B cell (primary cell): Measurements from ENCODE around the gene RSL1D1. TPM values are rescaled to one million over a fixed set of nuclear protein-coding genes. Genes with fewer than 3 reads are reported as not detected.

ENCODE experiments used
- ATAC-seq: fragments of 200-7000 bp; cut with Tn5 transposase; one replicate; pipeline ENCODE4 v1.10.0; 2021; ENCODE audit warnings: low read depth, mild to moderate bottlenecking, moderate number of reproducible peaks, moderate library complexity
- CTCF ChIA-PET: fragments of 350-600 bp; sonication (Branson Sonifier 250); formaldehyde crosslinking; loops from one replicate; lab custom pipeline; 2021; ENCODE audit warnings: antibody characterized with exemption, inconsistent platforms; lab: Charles Lee
- POLR2A ChIA-PET: fragments of 350-600 bp; sonication (Branson Sonifier 250); formaldehyde crosslinking; loops from one replicate; lab custom pipeline; 2021; ENCODE audit warnings: antibody characterized with exemption; lab: Charles Lee
- DNase-seq: peaks from one replicate; pipeline ENCODE4 v3.0.0; 2013
- H2AFZ ChIP-seq: 2 replicates; pipeline ENCODE4 v1.6.1; 2012; ENCODE audit warnings: mild to moderate bottlenecking, low read depth, low read length; ENCODE audit not compliant: insufficient read depth, poor library complexity, severe bottlenecking
- H3K27ac ChIP-seq, 2 donors: 1 replicate in 1 of 2; 2 replicates in 1 of 2; pipeline ENCODE4 v1.5.1; 2012 to 2013; ENCODE audit warnings: low read length in 2 of 2, mild to moderate bottlenecking in 2 of 2, moderate library complexity in 1 of 2
- H3K27me3 ChIP-seq, 4 experiments: fragments of 200-600 bp in 1 of 4; sonication (generic) in 1 of 4; replicated peaks in 1 of 4; 1 replicate in 2 of 4; 2 replicates in 2 of 4; pipeline versions ENCODE4 v1.6.1 to v1.7.0; 2013 to 2016; ENCODE audit warnings: low read length in 3 of 4, mild to moderate bottlenecking in 2 of 4, mixed read lengths in 1 of 4, moderate library complexity in 1 of 4; ENCODE audit not compliant: insufficient read depth in 4 of 4, control insufficient read depth in 3 of 4; ENCODE audit errors: control extremely low read depth in 1 of 4
- H3K36me3 ChIP-seq, 2 experiments: replicated peaks in 1 of 2; 1 replicate in 1 of 2; 2 replicates in 1 of 2; pipeline versions ENCODE4 v1.6.1 to v1.7.1; 2013; ENCODE audit warnings: low read length in 1 of 2; ENCODE audit not compliant: insufficient read depth in 2 of 2, control insufficient read depth in 1 of 2; ENCODE audit errors: control extremely low read depth in 1 of 2, extremely low read depth in 1 of 2
- H3K4me1 ChIP-seq, 2 donors: fragments of 200-600 bp in 1 of 2; sonication (generic) in 1 of 2; 1 replicate in 1 of 2; 2 replicates in 1 of 2; pipeline versions ENCODE4 v1.5.1 to v1.6.1; 2013 to 2017; ENCODE audit warnings: low read length in 2 of 2; ENCODE audit not compliant: control insufficient read depth in 2 of 2, insufficient read depth in 2 of 2
- H3K4me2 ChIP-seq: replicated peaks from 2 replicates; pipeline ENCODE3; 2012; ENCODE audit warnings: mild to moderate bottlenecking, low read depth, low read length; ENCODE audit not compliant: poor library complexity, severe bottlenecking
- H3K4me3 ChIP-seq, 5 experiments: fragments of 200-600 bp in 1 of 5; sonication (generic) in 1 of 5; 1 replicate in 3 of 5; 2 replicates in 2 of 5; pipeline versions ENCODE4 v1.5.1 to v1.7.0; 2011 to 2016; ENCODE audit warnings: low read length in 4 of 5, mild to moderate bottlenecking in 4 of 5, low read depth in 2 of 5, control low read depth in 1 of 5, moderate library complexity in 1 of 5; ENCODE audit not compliant: insufficient read depth in 1 of 5; ENCODE audit errors: control extremely low read depth in 1 of 5, extremely low read depth in 1 of 5
- H3K79me2 ChIP-seq: fragments of 200-600 bp; sonication (generic); one replicate; pipeline ENCODE4 v1.6.0; 2016; ENCODE audit warnings: low read length; ENCODE audit not compliant: control insufficient read depth, insufficient read depth
- H3K9ac ChIP-seq: fragments of 200-600 bp; sonication (generic); 2 replicates; pipeline ENCODE4 v1.6.1; 2017; ENCODE audit warnings: mild to moderate bottlenecking, low read length, moderate library complexity
- H3K9me3 ChIP-seq, 3 donors: one replicate each; pipeline versions ENCODE4 v1.6.1 to v1.7.1; 2013; ENCODE audit warnings: low read length in 2 of 3; ENCODE audit not compliant: control insufficient read depth in 2 of 3, insufficient read depth in 1 of 3; ENCODE audit errors: control extremely low read depth in 1 of 3
- H4K20me1 ChIP-seq: 2 replicates; pipeline ENCODE4 v1.6.0; 2012; ENCODE audit warnings: mild to moderate bottlenecking, low read length; ENCODE audit not compliant: insufficient read depth, control insufficient read depth, poor library complexity, severe bottlenecking
- H3K27ac Mint-ChIP-seq: one replicate; pipeline ENCODE4 v1.8.0; 2021; ENCODE audit warnings: mixed read lengths
- H3K27me3 Mint-ChIP-seq: one replicate; pipeline ENCODE4 v1.8.0; 2021; ENCODE audit warnings: mixed read lengths
- H3K4me1 Mint-ChIP-seq: one replicate; pipeline ENCODE4 v1.8.0; 2021; ENCODE audit warnings: mixed read lengths
- H3K4me3 Mint-ChIP-seq: one replicate; pipeline ENCODE4 v1.8.0; 2021; ENCODE audit warnings: mixed read lengths
- H3K9me3 Mint-ChIP-seq: one replicate; pipeline ENCODE4 v1.8.0; 2022; ENCODE audit warnings: mixed read lengths; ENCODE audit not compliant: insufficient read depth
- EZH2 ChIP-seq: IDR thresholded peaks from 2 replicates; pipeline ENCODE4 v1.6.1; 2012; ENCODE audit warnings: borderline replicate concordance, low read depth, mild to moderate bottlenecking, moderate library complexity, low read length; ENCODE audit not compliant: insufficient read depth, poor library complexity, severe bottlenecking
- WGBS: methylation state at CpG from one replicate; pipeline ENCODE4 v1.1.5; 2013; ENCODE audit warnings: missing lambda C conversion rate; ENCODE audit not compliant: insufficient coverage; 5-methylcytosine and 5-hydroxymethylcytosine counted together
- intact Hi-C: fragments of 100-400 bp; cut with micrococcal nuclease; formaldehyde crosslinking; loops from one replicate; pipeline ENCODE4 v1.10.0; 2022
- polyA plus RNA-seq: library from polyadenylated mRNA; depleted of rRNA; stranded (reverse); fragments of >200 nt; gene quantifications from 2 replicates; pipeline ENCODE4 v1.2.3, GENCODE V29; 2012
- total RNA-seq, 2 donors: library from RNA; stranded (reverse); fragments of 120-200 nt in 1 of 2; gene quantifications; 1 replicate in 1 of 2; 2 replicates in 1 of 2; pipeline versions ENCODE4 v1.2.3 to v1.2.4, GENCODE V29; 2013 to 2022
- TF ChIP-seq, protein P1 (sequence below): fragments of 200-600 bp; IDR thresholded peaks from one replicate; pipeline ENCODE4 v1.8.0; 2022; ENCODE audit warnings: antibody characterized with exemption, mild to moderate bottlenecking

Gene RSL1D1
- total and polyA plus RNA-seq, 2 donors (not counting 1 experiment from before 2014, with no cell fraction given): 21.1 to 167 TPM

DNA sequence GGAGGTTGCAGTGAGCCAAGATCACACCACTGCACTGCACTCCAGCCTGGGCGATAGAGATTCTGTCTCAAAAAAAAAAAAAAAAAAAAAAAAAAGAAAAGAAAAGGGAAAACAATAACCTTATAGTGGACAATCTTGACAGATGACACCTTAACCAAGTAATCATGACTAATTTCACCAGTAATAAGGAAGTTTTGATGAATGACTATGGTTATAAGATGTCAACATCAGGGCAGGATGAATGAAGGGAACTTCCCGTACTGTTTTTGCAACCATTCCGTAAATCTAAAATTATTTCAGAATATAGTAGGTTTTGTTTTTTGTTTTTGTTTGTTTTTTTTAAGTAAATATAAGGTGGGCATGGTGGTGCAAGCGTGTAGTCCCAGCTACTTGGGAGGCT is 41.4 kb upstream of the RSL1D1 start:
- ATAC-seq (no peak), DNase-seq (no peak)
- Histone ChIP-seq H4K20me1 (no peaks in the 10 kb centered on the region), H3K27me3 (no peaks in the 10 kb centered on the region), H3K9me3 (no peaks in the 10 kb centered on the region), H2AFZ (no peak overlapping the region), H3K4me1 (no peaks in the 10 kb centered on the region), H3K36me3 (peaks cover 4 to 44% of the 10 kb centered on the region in 2 experiments), H3K79me2 (peaks cover 14% of the 10 kb centered on the region), H3K4me2 (no peak overlapping the region), H3K4me3 (no peak overlapping the region), H3K9ac (no peak overlapping the region), H3K27ac (no peak overlapping the region)
- no CpG with 5 or more reads among the region's 4 CpGs for WGBS
- TF ChIP-seq, protein P1, sequence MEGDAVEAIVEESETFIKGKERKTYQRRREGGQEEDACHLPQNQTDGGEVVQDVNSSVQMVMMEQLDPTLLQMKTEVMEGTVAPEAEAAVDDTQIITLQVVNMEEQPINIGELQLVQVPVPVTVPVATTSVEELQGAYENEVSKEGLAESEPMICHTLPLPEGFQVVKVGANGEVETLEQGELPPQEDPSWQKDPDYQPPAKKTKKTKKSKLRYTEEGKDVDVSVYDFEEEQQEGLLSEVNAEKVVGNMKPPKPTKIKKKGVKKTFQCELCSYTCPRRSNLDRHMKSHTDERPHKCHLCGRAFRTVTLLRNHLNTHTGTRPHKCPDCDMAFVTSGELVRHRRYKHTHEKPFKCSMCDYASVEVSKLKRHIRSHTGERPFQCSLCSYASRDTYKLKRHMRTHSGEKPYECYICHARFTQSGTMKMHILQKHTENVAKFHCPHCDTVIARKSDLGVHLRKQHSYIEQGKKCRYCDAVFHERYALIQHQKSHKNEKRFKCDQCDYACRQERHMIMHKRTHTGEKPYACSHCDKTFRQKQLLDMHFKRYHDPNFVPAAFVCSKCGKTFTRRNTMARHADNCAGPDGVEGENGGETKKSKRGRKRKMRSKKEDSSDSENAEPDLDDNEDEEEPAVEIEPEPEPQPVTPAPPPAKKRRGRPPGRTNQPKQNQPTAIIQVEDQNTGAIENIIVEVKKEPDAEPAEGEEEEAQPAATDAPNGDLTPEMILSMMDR: no peak
- TF ChIP-seq EZH2: no peak
- ChIA-PET CTCF (no interaction called here), POLR2A (no interaction called here)
- Mint-ChIP-seq H3K9me3 (no peaks in the 10 kb centered on the region), H3K27ac (no peak overlapping the region), H3K4me3 (no peak overlapping the region), H3K4me1 (peaks cover under 1% of the 10 kb centered on the region), H3K27me3 (no peaks in the 10 kb centered on the region)
- intact Hi-C loops: no loop called here

DNA sequence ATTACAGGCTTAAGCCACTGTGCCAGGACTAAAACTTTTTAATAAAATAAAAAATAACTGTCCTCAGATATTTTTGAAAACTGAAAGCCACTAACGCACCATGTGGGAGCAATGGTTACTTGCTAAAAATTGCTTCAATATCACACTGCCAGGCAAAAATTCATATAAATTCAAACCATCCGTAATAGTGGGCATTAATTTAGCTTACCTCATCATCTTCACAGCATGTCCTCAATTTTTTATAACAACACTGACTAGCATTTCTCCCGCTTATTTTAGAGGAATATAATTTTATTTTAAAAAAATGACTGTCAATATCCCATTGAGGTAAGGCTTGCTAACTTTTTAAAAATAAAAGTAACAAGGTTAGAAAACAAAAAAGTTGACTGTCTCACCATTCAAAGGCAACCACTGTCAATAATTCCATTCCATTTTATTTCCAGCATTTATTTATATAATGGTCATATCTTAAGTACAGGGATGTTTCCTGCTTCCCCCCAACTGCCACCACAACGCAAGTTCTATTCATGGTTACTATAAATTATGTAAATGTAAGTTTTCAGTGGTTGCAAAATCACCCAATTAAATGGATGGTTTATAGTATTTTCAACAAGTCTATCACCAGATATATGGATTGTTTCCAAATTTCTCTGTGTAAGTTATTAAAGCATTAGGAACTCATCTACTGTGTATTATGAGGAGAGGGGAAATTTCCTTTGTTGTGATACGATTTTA is 39.1 kb upstream of the RSL1D1 start:
- H3K4me2 ChIP-seq: no peak overlapping the region
- H3K9ac ChIP-seq: no peak overlapping the region
- Mint-ChIP-seq H3K27me3 (no peaks in the 10 kb centered on the region), H3K4me1 (no peaks in the 10 kb centered on the region), H3K27ac (no peak overlapping the region), H3K9me3 (no peaks in the 10 kb centered on the region), H3K4me3 (no peak overlapping the region)
- WGBS: 80% methylated on average over 1 of the region's 5 CpGs
- POLR2A ChIA-PET: no interaction called here
- H3K36me3 ChIP-seq: peaks cover 2 to 51% of the 10 kb centered on the region in 2 experiments
- H3K27me3 ChIP-seq: no peaks in the 10 kb centered on the region
- no peaks in the 10 kb centered on the region for H3K4me1 ChIP-seq
- no peak for ATAC-seq
- TF ChIP-seq, protein P1: no peak
- TF ChIP-seq EZH2: no peak
- CTCF ChIA-PET: no interaction called here
- no peak overlapping the region for H3K4me3 ChIP-seq
- no peaks in the 10 kb centered on the region for H4K20me1 ChIP-seq
- no peaks in the 10 kb centered on the region for H3K9me3 ChIP-seq
- H3K79me2 ChIP-seq: peaks cover 12% of the 10 kb centered on the region
- H2AFZ ChIP-seq: no peak overlapping the region
- no peak overlapping the region for H3K27ac ChIP-seq
- intact Hi-C loops: no loop called here
- DNase-seq: no peak
